Muscle layer of colon (tissue), 2 donors: ENCODE results near the gene ROBO4.

Source experiments
- H3K27ac ChIP-seq: one replicate; pipeline ENCODE4 v1.7.0; 2013; ENCODE audit warnings: low read depth, mild to moderate bottlenecking, low read length, moderate library complexity
- H3K27me3 ChIP-seq, 2 donors: one replicate each; pipeline ENCODE4 v1.7.0; 2013; ENCODE audit warnings: low read length in 2 of 2, mild to moderate bottlenecking in 2 of 2; ENCODE audit not compliant: insufficient read depth in 2 of 2, control insufficient read depth in 1 of 2
- H3K36me3 ChIP-seq: one replicate; pipeline ENCODE4 v1.7.0; 2013; ENCODE audit warnings: mild to moderate bottlenecking, low read length; ENCODE audit not compliant: insufficient read depth
- H3K4me1 ChIP-seq: one replicate; pipeline ENCODE4 v1.7.0; 2013; ENCODE audit warnings: mild to moderate bottlenecking, low read length; ENCODE audit not compliant: insufficient read depth
- H3K4me3 ChIP-seq, 2 donors: one replicate each; pipeline ENCODE4 v1.7.0; 2013; ENCODE audit warnings: low read length in 2 of 2, low read depth in 1 of 2, mild to moderate bottlenecking in 1 of 2, moderate library complexity in 1 of 2
- H3K9ac ChIP-seq: one replicate; pipeline ENCODE4 v1.7.0; 2013; ENCODE audit warnings: low read length
- H3K9me3 ChIP-seq: one replicate; pipeline ENCODE4 v1.7.0; 2013; ENCODE audit warnings: mild to moderate bottlenecking, low read length
- donor health status: abdominal sarcoma.
- donor health status: Adenocarcinoma of cecum.

The ROBO4 gene

DNA sequence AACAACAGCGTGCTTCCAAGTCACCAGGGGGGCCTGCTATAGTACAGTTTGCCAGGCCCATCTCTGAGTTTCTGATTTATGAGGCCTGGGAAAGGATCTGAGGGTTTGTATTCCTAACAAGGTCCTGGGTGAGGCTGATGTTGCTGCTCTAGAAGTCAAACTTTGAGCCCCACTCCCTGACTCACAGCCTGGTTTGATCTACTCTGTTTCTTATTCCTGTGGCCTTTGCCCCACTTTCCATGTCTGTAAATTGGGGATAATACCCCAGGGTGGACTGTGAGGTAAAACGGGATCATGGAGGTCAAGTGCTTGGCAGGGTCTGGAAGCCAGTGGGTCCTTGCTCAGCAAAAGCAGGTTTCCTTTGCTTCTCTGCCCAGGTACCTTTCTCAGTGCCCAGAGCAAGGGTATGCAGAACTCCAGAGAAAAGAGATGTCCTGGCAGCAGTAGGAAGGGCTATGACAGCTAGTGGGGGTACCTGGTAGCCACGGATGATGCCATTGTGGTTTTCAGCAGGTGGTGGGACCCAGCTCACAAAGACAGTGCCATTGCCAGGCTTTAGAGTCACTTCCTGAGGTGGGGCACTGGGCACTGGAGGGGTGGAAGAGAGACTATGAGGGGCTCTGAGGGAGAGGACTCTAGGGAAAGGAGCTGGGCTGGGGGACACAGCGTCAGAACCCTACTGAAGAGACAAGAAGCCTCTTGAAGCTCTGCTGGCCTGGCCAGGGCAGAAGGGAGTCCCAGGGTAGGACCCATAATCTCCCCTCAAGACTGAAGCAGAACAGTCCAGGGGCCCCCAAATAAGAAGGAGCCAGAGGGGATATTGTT is 2.8 kb downstream of the ROBO4 start:
- Histone ChIP-seq H3K27me3 (no peaks in the 10 kb centered on the region), H3K9me3 (no peaks in the 10 kb centered on the region), H3K9ac (no peak overlapping the region), H3K4me1 (peaks cover 29% of the 10 kb centered on the region), H3K36me3 (no peaks in the 10 kb centered on the region), H3K4me3 (no peak overlapping the region), H3K27ac (no peak overlapping the region)

DNA sequence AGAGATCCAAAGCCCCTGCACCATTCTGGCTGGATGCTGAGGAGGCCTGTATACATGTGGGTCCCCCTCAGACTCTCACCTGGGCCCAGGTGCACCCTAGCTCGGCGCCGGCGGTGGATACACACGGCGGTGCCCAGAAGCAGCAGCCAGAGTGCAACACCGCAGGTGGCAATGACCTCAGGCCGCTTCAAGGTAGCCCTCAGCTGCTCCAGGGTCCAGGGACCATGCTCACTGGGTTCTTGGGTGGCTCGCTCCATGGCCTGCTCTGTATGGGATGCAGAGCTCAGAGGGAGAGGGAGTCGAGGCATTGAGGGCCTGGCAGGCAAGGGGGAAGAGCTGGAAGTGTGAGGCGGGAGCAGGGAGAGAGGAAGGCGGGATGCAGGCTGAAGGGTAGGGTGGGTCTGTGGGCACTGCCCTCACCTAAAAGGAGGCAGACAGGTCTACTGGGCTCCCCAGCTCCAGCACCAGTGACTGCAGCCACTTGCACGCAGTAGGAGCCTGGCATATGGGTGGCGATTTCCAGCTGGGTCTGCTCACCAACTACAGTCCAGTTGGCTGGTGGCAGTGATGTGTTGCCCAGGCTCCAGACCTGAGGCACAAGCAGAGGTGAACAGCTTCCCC is 3.8 kb downstream of the ROBO4 start:
- H3K9ac ChIP-seq = no peak overlapping the region
- H3K4me3 ChIP-seq = no peak overlapping the region
- no peak overlapping the region for H3K27ac ChIP-seq
- no peaks in the 10 kb centered on the region for H3K27me3 ChIP-seq
- H3K4me1 ChIP-seq = peaks cover 29% of the 10 kb centered on the region
- H3K9me3 ChIP-seq = no peaks in the 10 kb centered on the region
- no peaks in the 10 kb centered on the region for H3K36me3 ChIP-seq

DNA sequence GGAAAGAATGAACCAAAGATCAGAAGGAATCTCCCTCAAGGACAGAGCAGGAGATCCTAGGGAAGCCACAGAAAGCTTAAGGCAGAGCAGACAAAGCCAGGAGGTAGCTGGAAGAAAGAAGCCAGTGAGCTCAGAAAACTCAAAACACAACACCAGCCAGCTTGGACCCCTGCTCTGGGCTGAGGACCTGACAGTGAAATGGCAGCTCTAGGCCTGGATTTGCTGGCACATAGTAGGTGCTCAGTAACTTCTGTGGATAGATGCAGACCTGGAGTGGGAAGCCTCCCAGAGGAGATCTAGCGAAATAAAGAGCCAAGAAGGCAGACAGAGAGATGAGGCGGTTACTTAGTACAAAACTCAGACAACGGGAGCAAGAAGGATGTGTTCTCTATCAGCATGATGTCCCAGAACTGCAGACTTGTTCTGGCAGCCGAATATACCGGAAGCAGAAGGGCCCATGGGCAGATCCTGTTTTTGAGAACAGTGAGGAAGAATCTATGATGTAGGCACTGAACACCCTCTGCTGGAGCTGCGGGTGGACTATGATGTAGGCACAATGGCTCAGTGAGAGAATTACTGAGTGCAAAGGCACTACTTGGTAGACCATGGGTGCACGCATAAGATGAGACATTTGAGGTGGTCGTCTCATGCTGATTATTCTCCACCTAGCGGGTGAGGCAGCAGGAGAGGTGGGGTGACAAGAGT is 4.8 kb downstream of the ROBO4 start:
- Histone ChIP-seq H3K9me3 (no peaks in the 10 kb centered on the region), H3K4me3 (no peak overlapping the region), H3K36me3 (no peaks in the 10 kb centered on the region), H3K4me1 (peaks cover 19% of the 10 kb centered on the region), H3K27ac (no peak overlapping the region), H3K9ac (no peak overlapping the region), H3K27me3 (peaks cover 0 to 6% of the 10 kb centered on the region in 2 donors)

DNA sequence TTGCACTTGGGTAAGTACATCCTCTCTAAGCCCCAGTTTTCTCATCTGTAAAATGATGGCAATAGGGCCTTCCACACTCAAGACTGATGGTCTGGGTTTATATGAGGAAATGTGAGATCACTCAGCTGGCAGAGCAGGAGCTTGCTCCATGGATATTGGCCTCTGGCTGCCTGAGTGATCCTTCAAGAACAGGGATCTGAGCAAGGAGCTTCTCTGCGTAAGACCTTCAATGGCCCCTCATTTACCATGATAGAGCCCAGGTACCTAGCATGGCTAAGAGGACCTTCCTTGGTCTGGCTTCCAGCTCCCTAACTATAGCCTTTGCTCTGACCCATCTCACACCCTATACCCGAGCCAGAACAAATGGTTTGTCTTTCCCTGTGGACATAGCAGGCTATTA is 5.5 kb downstream of the ROBO4 start:
- Histone ChIP-seq H3K4me1 (peaks cover 18% of the 10 kb centered on the region), H3K9ac (no peak overlapping the region), H3K27me3 (peaks cover 0 to 13% of the 10 kb centered on the region in 2 donors), H3K27ac (no peak overlapping the region), H3K9me3 (no peaks in the 10 kb centered on the region), H3K4me3 (no peak overlapping the region), H3K36me3 (no peaks in the 10 kb centered on the region)

DNA sequence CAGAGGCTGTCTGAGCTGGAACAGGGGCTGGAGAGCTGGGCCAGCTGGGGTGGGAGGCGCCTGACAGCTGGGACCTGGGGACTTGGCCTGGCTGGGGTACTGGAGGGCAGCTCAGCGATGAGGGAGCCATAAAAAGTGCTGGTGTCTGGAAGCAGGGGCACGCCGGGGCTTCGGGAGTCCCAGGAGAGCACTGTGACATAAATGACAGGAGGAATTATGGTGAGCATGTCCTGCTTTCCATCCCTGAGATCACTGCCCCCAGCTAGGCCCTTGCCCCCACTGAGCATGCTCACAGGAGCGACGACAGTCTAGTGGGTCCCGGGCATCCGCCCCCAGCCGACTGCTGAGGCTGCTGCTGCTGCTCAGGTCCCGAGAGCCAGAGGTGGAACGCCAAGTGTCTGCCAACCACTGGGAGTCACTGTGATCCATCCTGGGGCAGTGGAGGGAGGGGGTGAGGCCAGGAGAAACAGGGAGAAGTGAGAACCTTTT is 6.2 kb downstream of the ROBO4 start:
- Histone ChIP-seq H3K36me3 (no peaks in the 10 kb centered on the region), H3K9ac (no peak overlapping the region), H3K27ac (no peak overlapping the region), H3K27me3 (peaks cover 0 to 16% of the 10 kb centered on the region in 2 donors), H3K9me3 (no peaks in the 10 kb centered on the region), H3K4me1 (peaks cover 18% of the 10 kb centered on the region), H3K4me3 (no peak overlapping the region)

DNA sequence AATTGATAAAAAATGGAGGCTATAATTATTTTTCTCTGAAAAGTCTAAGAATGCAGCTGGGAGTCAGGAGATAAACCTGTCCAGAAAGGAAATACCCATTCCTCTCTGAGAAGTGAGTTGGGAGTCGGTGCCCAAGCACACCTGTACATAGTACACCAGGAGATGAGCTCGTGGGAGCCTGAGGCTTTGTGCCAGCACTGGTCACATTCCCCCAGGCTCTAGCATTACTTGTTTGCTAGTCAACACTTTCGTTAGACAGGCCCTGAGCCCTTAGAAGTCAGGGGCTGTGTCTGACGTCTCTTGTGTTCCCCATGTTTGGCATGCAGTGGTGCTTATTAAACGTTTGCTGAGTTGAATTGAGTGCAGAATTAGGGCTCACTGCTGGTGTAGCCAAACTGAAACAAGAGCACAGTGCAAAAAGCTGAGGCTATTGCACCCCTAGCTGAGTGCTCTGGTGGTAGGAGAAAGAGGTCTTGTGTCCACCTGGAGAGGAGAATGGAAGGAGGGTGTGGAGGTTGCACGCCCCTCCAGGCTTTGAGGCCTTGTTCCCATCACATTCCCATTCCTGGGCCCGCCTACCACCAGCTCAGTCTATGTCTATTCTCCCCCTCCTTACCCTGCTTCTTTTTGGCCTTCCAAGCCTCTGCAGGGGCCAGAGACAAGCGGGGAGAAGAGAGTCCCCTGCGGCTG is 6.8 kb downstream of the ROBO4 start:
- Histone ChIP-seq H3K4me3 (no peak overlapping the region), H3K27ac (no peak overlapping the region), H3K27me3 (peaks cover 0 to 16% of the 10 kb centered on the region in 2 donors), H3K9me3 (no peaks in the 10 kb centered on the region), H3K36me3 (no peaks in the 10 kb centered on the region), H3K4me1 (peaks cover 18% of the 10 kb centered on the region), H3K9ac (no peak overlapping the region)

GRCh38 chr11:124890151-124890550 is 7.5 kb downstream of the ROBO4 start:
- Histone ChIP-seq H3K4me1 (peaks cover 18% of the 10 kb centered on the region), H3K4me3 (no peak overlapping the region), H3K36me3 (no peaks in the 10 kb centered on the region), H3K9me3 (no peaks in the 10 kb centered on the region), H3K9ac (no peak overlapping the region), H3K27me3 (peaks cover 0 to 16% of the 10 kb centered on the region in 2 donors), H3K27ac (no peak overlapping the region)

DNA sequence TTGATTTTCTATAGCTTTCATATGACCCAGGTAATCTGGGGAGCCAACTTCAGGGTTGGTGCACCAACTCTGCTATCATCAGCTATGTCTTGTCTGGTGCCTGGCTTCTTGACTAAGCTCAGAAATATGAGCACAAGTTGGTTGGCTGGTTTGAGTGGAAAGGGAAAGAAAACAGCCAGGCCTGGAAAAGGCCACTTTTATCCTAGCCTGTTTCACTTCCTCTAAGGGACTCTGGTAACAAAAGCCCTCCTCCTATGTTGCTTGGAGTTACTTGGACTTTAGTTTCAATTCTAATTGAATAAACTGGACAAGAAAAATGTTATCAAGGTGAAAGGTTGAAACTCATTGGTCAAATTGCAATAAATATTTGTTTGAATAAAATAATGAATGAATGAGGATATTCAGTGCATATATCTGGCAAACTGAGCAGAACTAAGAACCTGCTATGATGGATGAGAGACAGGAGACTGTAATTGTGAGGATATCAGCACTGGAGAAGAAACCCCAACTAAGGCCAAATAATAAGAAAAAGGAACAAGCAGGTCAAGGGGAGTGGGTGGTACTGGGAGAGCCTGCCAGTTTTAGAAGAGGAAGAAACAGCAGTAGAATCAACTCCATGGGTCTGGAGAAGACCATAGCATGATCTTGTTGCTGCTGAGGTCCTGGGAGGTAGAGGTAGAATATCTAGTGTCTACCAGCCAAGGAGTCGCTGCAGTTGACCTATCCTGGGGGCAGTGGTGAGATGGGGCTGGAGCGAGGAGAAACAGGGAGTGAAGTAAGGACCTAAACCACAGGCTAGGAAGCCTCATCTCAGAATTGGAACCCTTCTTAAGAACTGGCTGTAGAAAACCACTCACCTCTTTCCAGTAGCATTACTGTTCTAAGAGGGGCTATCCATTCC is 8.2 kb downstream of the ROBO4 start:
- no peaks in the 10 kb centered on the region for H3K9me3 ChIP-seq
- no peak overlapping the region for H3K27ac ChIP-seq
- peaks cover 0 to 16% of the 10 kb centered on the region in 2 donors for H3K27me3 ChIP-seq
- H3K9ac ChIP-seq = no peak overlapping the region
- H3K36me3 ChIP-seq = no peaks in the 10 kb centered on the region
- no peak overlapping the region for H3K4me3 ChIP-seq
- peaks cover 14% of the 10 kb centered on the region for H3K4me1 ChIP-seq

GRCh38 chr11:124887667-124888013 is 10.0 kb downstream of the ROBO4 start:
- Histone ChIP-seq H3K9ac (no peak overlapping the region), H3K27me3 (peaks cover 0 to 16% of the 10 kb centered on the region in 2 donors), H3K4me3 (no peak overlapping the region), H3K36me3 (no peaks in the 10 kb centered on the region), H3K4me1 (peaks cover 16% of the 10 kb centered on the region), H3K27ac (no peak overlapping the region), H3K9me3 (no peaks in the 10 kb centered on the region)

DNA sequence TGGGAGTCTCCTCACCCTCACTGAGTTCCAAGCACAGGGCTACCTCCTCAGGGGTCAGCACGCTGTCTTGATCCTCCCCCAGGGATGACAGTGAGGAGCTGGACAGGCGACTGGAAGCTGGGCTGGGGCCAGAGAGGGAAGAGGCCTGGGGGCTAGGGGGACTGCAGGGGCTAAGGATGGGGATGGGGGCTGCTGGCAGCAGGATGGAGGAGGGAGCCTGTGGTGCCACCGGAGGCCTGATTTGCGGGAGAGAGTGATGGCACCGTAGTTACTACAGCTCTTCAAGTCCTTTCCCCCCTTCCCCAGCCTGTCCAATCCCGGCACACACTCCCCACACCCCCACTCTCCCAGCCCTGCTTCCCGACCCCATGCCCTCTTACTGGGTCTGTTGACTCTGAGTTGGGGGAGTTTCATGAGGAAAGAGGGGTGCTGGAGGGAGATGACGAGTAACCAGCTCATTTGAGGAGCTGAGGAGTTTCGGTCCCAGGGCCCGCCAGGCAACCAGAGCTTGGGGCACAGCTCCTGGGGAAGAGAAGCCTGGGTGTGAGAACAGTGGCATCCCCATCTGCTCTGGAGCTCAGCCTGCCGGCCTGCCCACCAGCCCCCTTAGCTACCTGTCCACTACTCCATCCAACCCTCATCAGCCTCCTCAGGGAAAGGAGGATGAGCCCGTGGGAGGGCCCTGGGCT is 10.5 kb downstream of the ROBO4 start:
- H3K9ac ChIP-seq = no peak overlapping the region
- no peaks in the 10 kb centered on the region for H3K9me3 ChIP-seq
- peaks cover 0 to 16% of the 10 kb centered on the region in 2 donors for H3K27me3 ChIP-seq
- H3K27ac ChIP-seq = no peak overlapping the region
- no peaks in the 10 kb centered on the region for H3K36me3 ChIP-seq
- peaks cover 12% of the 10 kb centered on the region for H3K4me1 ChIP-seq
- no peak overlapping the region for H3K4me3 ChIP-seq
